B cell (primary cell): ENCODE data around the gene C12orf57. TPM values are rescaled to one million over a fixed set of nuclear protein-coding genes. Genes with fewer than 3 reads are reported as not detected.

Source experiments
- ATAC-seq: fragments of 200-7000 bp; cut with Tn5 transposase; one replicate; pipeline ENCODE4 v1.10.0; 2021; ENCODE audit warnings: low read depth, mild to moderate bottlenecking, moderate number of reproducible peaks, moderate library complexity
- CTCF ChIA-PET: fragments of 350-600 bp; sonication (Branson Sonifier 250); formaldehyde crosslinking; loops from one replicate; lab custom pipeline; 2021; ENCODE audit warnings: antibody characterized with exemption, inconsistent platforms; lab: Charles Lee
- POLR2A ChIA-PET: fragments of 350-600 bp; sonication (Branson Sonifier 250); formaldehyde crosslinking; loops from one replicate; lab custom pipeline; 2021; ENCODE audit warnings: antibody characterized with exemption; lab: Charles Lee
- DNase-seq: peaks from one replicate; pipeline ENCODE4 v3.0.0; 2013
- H2AFZ ChIP-seq: 2 replicates; pipeline ENCODE4 v1.6.1; 2012; ENCODE audit warnings: mild to moderate bottlenecking, low read depth, low read length; ENCODE audit not compliant: insufficient read depth, poor library complexity, severe bottlenecking
- H3K27ac ChIP-seq, 2 donors: 1 replicate in 1 of 2; 2 replicates in 1 of 2; pipeline ENCODE4 v1.5.1; 2012 to 2013; ENCODE audit warnings: low read length in 2 of 2, mild to moderate bottlenecking in 2 of 2, moderate library complexity in 1 of 2
- H3K27me3 ChIP-seq, 4 experiments: fragments of 200-600 bp in 1 of 4; sonication (generic) in 1 of 4; replicated peaks in 1 of 4; 1 replicate in 2 of 4; 2 replicates in 2 of 4; pipeline versions ENCODE4 v1.6.1 to v1.7.0; 2013 to 2016; ENCODE audit warnings: low read length in 3 of 4, mild to moderate bottlenecking in 2 of 4, mixed read lengths in 1 of 4, moderate library complexity in 1 of 4; ENCODE audit not compliant: insufficient read depth in 4 of 4, control insufficient read depth in 3 of 4; ENCODE audit errors: control extremely low read depth in 1 of 4
- H3K36me3 ChIP-seq, 2 experiments: replicated peaks in 1 of 2; 1 replicate in 1 of 2; 2 replicates in 1 of 2; pipeline versions ENCODE4 v1.6.1 to v1.7.1; 2013; ENCODE audit warnings: low read length in 1 of 2; ENCODE audit not compliant: insufficient read depth in 2 of 2, control insufficient read depth in 1 of 2; ENCODE audit errors: control extremely low read depth in 1 of 2, extremely low read depth in 1 of 2
- H3K4me1 ChIP-seq, 2 donors: fragments of 200-600 bp in 1 of 2; sonication (generic) in 1 of 2; 1 replicate in 1 of 2; 2 replicates in 1 of 2; pipeline versions ENCODE4 v1.5.1 to v1.6.1; 2013 to 2017; ENCODE audit warnings: low read length in 2 of 2; ENCODE audit not compliant: control insufficient read depth in 2 of 2, insufficient read depth in 2 of 2
- H3K4me2 ChIP-seq: replicated peaks from 2 replicates; pipeline ENCODE3; 2012; ENCODE audit warnings: mild to moderate bottlenecking, low read depth, low read length; ENCODE audit not compliant: poor library complexity, severe bottlenecking
- H3K4me3 ChIP-seq, 5 experiments: fragments of 200-600 bp in 1 of 5; sonication (generic) in 1 of 5; 1 replicate in 3 of 5; 2 replicates in 2 of 5; pipeline versions ENCODE4 v1.5.1 to v1.7.0; 2011 to 2016; ENCODE audit warnings: low read length in 4 of 5, mild to moderate bottlenecking in 4 of 5, low read depth in 2 of 5, control low read depth in 1 of 5, moderate library complexity in 1 of 5; ENCODE audit not compliant: insufficient read depth in 1 of 5; ENCODE audit errors: control extremely low read depth in 1 of 5, extremely low read depth in 1 of 5
- H3K79me2 ChIP-seq: fragments of 200-600 bp; sonication (generic); one replicate; pipeline ENCODE4 v1.6.0; 2016; ENCODE audit warnings: low read length; ENCODE audit not compliant: control insufficient read depth, insufficient read depth
- H3K9ac ChIP-seq: fragments of 200-600 bp; sonication (generic); 2 replicates; pipeline ENCODE4 v1.6.1; 2017; ENCODE audit warnings: mild to moderate bottlenecking, low read length, moderate library complexity
- H3K9me3 ChIP-seq, 3 donors: one replicate each; pipeline versions ENCODE4 v1.6.1 to v1.7.1; 2013; ENCODE audit warnings: low read length in 2 of 3; ENCODE audit not compliant: control insufficient read depth in 2 of 3, insufficient read depth in 1 of 3; ENCODE audit errors: control extremely low read depth in 1 of 3
- H4K20me1 ChIP-seq: 2 replicates; pipeline ENCODE4 v1.6.0; 2012; ENCODE audit warnings: mild to moderate bottlenecking, low read length; ENCODE audit not compliant: insufficient read depth, control insufficient read depth, poor library complexity, severe bottlenecking
- H3K27ac Mint-ChIP-seq: one replicate; pipeline ENCODE4 v1.8.0; 2021; ENCODE audit warnings: mixed read lengths
- H3K27me3 Mint-ChIP-seq: one replicate; pipeline ENCODE4 v1.8.0; 2021; ENCODE audit warnings: mixed read lengths
- H3K4me1 Mint-ChIP-seq: one replicate; pipeline ENCODE4 v1.8.0; 2021; ENCODE audit warnings: mixed read lengths
- H3K4me3 Mint-ChIP-seq: one replicate; pipeline ENCODE4 v1.8.0; 2021; ENCODE audit warnings: mixed read lengths
- H3K9me3 Mint-ChIP-seq: one replicate; pipeline ENCODE4 v1.8.0; 2022; ENCODE audit warnings: mixed read lengths; ENCODE audit not compliant: insufficient read depth
- CTCF ChIP-seq: fragments of 200-600 bp; IDR thresholded peaks from one replicate; pipeline ENCODE4 v1.8.0; 2022; ENCODE audit warnings: antibody characterized with exemption, mild to moderate bottlenecking
- EZH2 ChIP-seq: IDR thresholded peaks from 2 replicates; pipeline ENCODE4 v1.6.1; 2012; ENCODE audit warnings: borderline replicate concordance, low read depth, mild to moderate bottlenecking, moderate library complexity, low read length; ENCODE audit not compliant: insufficient read depth, poor library complexity, severe bottlenecking
- WGBS: methylation state at CpG from one replicate; pipeline ENCODE4 v1.1.5; 2013; ENCODE audit warnings: missing lambda C conversion rate; ENCODE audit not compliant: insufficient coverage; 5-methylcytosine and 5-hydroxymethylcytosine counted together
- intact Hi-C: fragments of 100-400 bp; cut with micrococcal nuclease; formaldehyde crosslinking; loops from one replicate; pipeline ENCODE4 v1.10.0; 2022
- polyA plus RNA-seq: library from polyadenylated mRNA; depleted of rRNA; stranded (reverse); fragments of >200 nt; gene quantifications from 2 replicates; pipeline ENCODE4 v1.2.3, GENCODE V29; 2012
- total RNA-seq, 2 donors: library from RNA; stranded (reverse); fragments of 120-200 nt in 1 of 2; gene quantifications; 1 replicate in 1 of 2; 2 replicates in 1 of 2; pipeline versions ENCODE4 v1.2.3 to v1.2.4, GENCODE V29; 2013 to 2022

Gene C12orf57
- total and polyA plus RNA-seq, 2 donors (not counting 1 experiment from before 2014, with no cell fraction given): 90.9 to 460 TPM

- Histone ChIP-seq H3K9ac (peak overlapping the region; percentile 38), H3K36me3 (peaks cover 0 to 29% of the 10 kb centered on the region in 2 experiments), H4K20me1 (peaks cover 30% of the 10 kb centered on the region), H3K27ac (peak overlapping the region; percentile 84 to 99), H3K4me1 (peaks cover 66 to 76% of the 10 kb centered on the region in 2 donors), H3K4me3 (peak overlapping the region in 4 of 5 experiments; percentile 1 to 41 (median 9)), H3K4me2 (peak overlapping the region; percentile 62), H3K9me3 (no peaks in the 10 kb centered on the region), H2AFZ (peak overlapping the region; percentile 67), H3K79me2 (peaks cover 54% of the 10 kb centered on the region), H3K27me3 (no peaks in the 10 kb centered on the region)
- ATAC-seq: peak; percentile 0
- intact Hi-C loops: loop anchor here (10.0 kb wide), 1 partner anchor 314 kb away; the partner anchor contains the start of gene LPAR5
- peak; percentile 39 for TF ChIP-seq CTCF
- no peak for TF ChIP-seq EZH2
- CTCF ChIA-PET: interaction anchor here (0.7 to 16.6 kb wide), 9 partner anchors 9 to 144 kb away, joined by 3 to 944 read pairs (median 5); partner anchors contain the start of gene SPSB2
- Mint-ChIP-seq H3K9me3 (no peaks in the 10 kb centered on the region), H3K4me3 (peak overlapping the region; percentile 57), H3K4me1 (peaks cover 85% of the 10 kb centered on the region), H3K27ac (peak overlapping the region; percentile 84), H3K27me3 (no peaks in the 10 kb centered on the region)
- peak; percentile 64 for DNase-seq
- WGBS: 87% methylated on average over 6 of the region's 15 CpGs
- POLR2A ChIA-PET: interaction anchor here (0.7 to 18.5 kb wide), 6 partner anchors 5 to 260 kb away, joined by 3 to 662 read pairs (median 6); partner anchors contain the start of genes C12orf57, PTPN6, RNU7-1 and ZNF384
Observed at GRCh38 chr12:6948873-6949594, 5.2 kb downstream of the C12orf57 start.
